ENCODE data around the gene GPR75. TPM values are rescaled to one million over a fixed set of nuclear protein-coding genes. Genes with fewer than 3 reads are reported as not detected.
"Not testable (repeated sequence)": the region's sequence is repeated elsewhere in the genome, so short reads cannot be mapped to it uniquely, and the experiment has no call there.

Gene GPR75
- total RNA-seq, 1 donor from 2014 or later: 0.21 TPM

- TF ChIP-seq CTCF (IDR thresholded peaks at IDR 0.05): no peak
- no peak overlapping the region for H3K27ac ChIP-seq
- no peaks in the 10 kb centered on the region for H3K9me3 ChIP-seq
- no peaks in the 10 kb centered on the region for H3K27me3 ChIP-seq
- no peak for DNase-seq (ENCODE audit: low spot score in 2 of 2)
- peaks cover 3 to 9% of the 10 kb centered on the region in 2 donors for H3K36me3 ChIP-seq
- no peaks in the 10 kb centered on the region for H3K4me1 ChIP-seq
- intact Hi-C loops (cut with DNase I): no loop called here
- no peak overlapping the region for H3K4me3 ChIP-seq
Observed at GRCh38 chr2:53826587-53827397, 33.0 kb downstream of the GPR75 start.

GRCh38 chr2:53826030-53826410 lies 33.7 kb downstream of the GPR75 start:
- no peak for DNase-seq (ENCODE audit: low spot score in 2 of 2)
- intact Hi-C loops (cut with DNase I): no loop called here
- no peaks in the 10 kb centered on the region for H3K4me1 ChIP-seq
- H3K27ac ChIP-seq: no peak overlapping the region
- H3K27me3 ChIP-seq: no peaks in the 10 kb centered on the region
- H3K9me3 ChIP-seq: no peaks in the 10 kb centered on the region
- no peak overlapping the region for H3K4me3 ChIP-seq
- TF ChIP-seq CTCF (IDR thresholded peaks at IDR 0.05): no peak
- peaks cover under 1 to 3% of the 10 kb centered on the region in 2 donors for H3K36me3 ChIP-seq

GRCh38 chr2:53823639-53824038 lies 36.1 kb downstream of the GPR75 start:
- H3K27ac ChIP-seq; H3K9me3 ChIP-seq; DNase-seq (ENCODE audit: low spot score in 2 of 2); H3K4me3 ChIP-seq; H3K4me1 ChIP-seq; intact Hi-C loops (cut with DNase I); H3K27me3 ChIP-seq: not testable (repeated sequence)
- H3K36me3 ChIP-seq: peaks cover 13 to 14% of the 10 kb centered on the region in 2 donors

GRCh38 chr2:53821810-53822209 lies 38.0 kb downstream of the GPR75 start:
- H3K27ac ChIP-seq: no peak overlapping the region
- TF ChIP-seq CTCF (IDR thresholded peaks at IDR 0.05): no peak
- no peaks in the 10 kb centered on the region for H3K4me1 ChIP-seq
- peaks cover 23 to 30% of the 10 kb centered on the region in 2 donors for H3K36me3 ChIP-seq
- no peaks in the 10 kb centered on the region for H3K9me3 ChIP-seq
- no peak overlapping the region for H3K4me3 ChIP-seq
- H3K27me3 ChIP-seq: no peaks in the 10 kb centered on the region
- intact Hi-C loops (cut with DNase I): no loop called here
- DNase-seq (ENCODE audit: low spot score in 2 of 2): no peak

- no peak for DNase-seq (ENCODE audit: low spot score in 2 of 2)
- no peak overlapping the region for H3K27ac ChIP-seq
- TF ChIP-seq CTCF (IDR thresholded peaks at IDR 0.05): no peak
- H3K4me3 ChIP-seq: no peak overlapping the region
- intact Hi-C loops (cut with DNase I): no loop called here
- no peaks in the 10 kb centered on the region for H3K4me1 ChIP-seq
- H3K36me3 ChIP-seq: peaks cover 31 to 40% of the 10 kb centered on the region in 2 donors
- H3K27me3 ChIP-seq: no peaks in the 10 kb centered on the region
- H3K9me3 ChIP-seq: no peaks in the 10 kb centered on the region
Observed at GRCh38 chr2:53820711-53821110, 39.1 kb downstream of the GPR75 start.

- Histone ChIP-seq H3K36me3 (peaks cover 37 to 47% of the 10 kb centered on the region in 2 donors), H3K4me3 (no peak overlapping the region), H3K9me3 (no peaks in the 10 kb centered on the region), H3K27ac (no peak overlapping the region), H3K4me1 (no peaks in the 10 kb centered on the region), H3K27me3 (no peaks in the 10 kb centered on the region)
- intact Hi-C loops (cut with DNase I): no loop called here
- TF ChIP-seq CTCF (IDR thresholded peaks at IDR 0.05): no peak
- DNase-seq (ENCODE audit: low spot score in 2 of 2): no peak
Observed at GRCh38 chr2:53820048-53820447, 39.7 kb downstream of the GPR75 start.
